IMR-90 (cell line): ENCODE data around the gene LHX8. TPM values are rescaled to one million over a fixed set of nuclear protein-coding genes. Genes with fewer than 3 reads are reported as not detected.

Experiments
- ATAC-seq: fragments of 200-7000 bp; cut with Tn5 transposase; 2 replicates; pipeline ENCODE4 v1.9.1; 2020; ENCODE audit warnings: low read depth, mild to moderate bottlenecking, moderate library complexity
- BruUV-seq: library from RNA; stranded (reverse); fragments of 400-500 nt; replicated peaks from 2 replicates; lab custom pipeline; 2021; lab: Mats Ljungman, UMichigan
- CTCF ChIA-PET: fragments of 300-600 bp; formaldehyde crosslinking; extraction: SDS; loops from one replicate; lab custom pipeline; 2021; ENCODE audit warnings: antibody characterized with exemption; lab: Yijun Ruan, JAX
- POLR2A ChIA-PET: fragments of 300-600 bp; sonication (Branson Sonifier 250); formaldehyde crosslinking; loops from one replicate; lab custom pipeline; 2022; ENCODE audit warnings: antibody characterized with exemption; ENCODE audit not compliant: unreplicated experiment; lab: Charles Lee
- DNase-seq: peaks from one replicate; pipeline ENCODE4 v3.0.0; 2013
- H2AFZ ChIP-seq: replicated peaks from 2 replicates; pipeline ENCODE3; 2013; ENCODE audit warnings: low read length, mild to moderate bottlenecking; ENCODE audit not compliant: poor library complexity
- H2AK5ac ChIP-seq: 2 replicates; pipeline ENCODE4 v1.6.1; 2013; ENCODE audit warnings: low read depth, low read length, inconsistent platforms
- H2AK9ac ChIP-seq: replicated peaks from 2 replicates; pipeline ENCODE3; 2013; ENCODE audit warnings: mild to moderate bottlenecking, low read depth, low read length, moderate library complexity; ENCODE audit not compliant: poor library complexity
- H2BK120ac ChIP-seq: 2 replicates; pipeline ENCODE4 v1.6.1; 2013; ENCODE audit warnings: low read depth, low read length, inconsistent platforms
- H2BK15ac ChIP-seq: 3 replicates; pipeline ENCODE4 v1.6.1; 2013; ENCODE audit warnings: low read depth, low read length, inconsistent platforms
- H2BK20ac ChIP-seq: 2 replicates; pipeline ENCODE4 v1.6.1; 2013; ENCODE audit warnings: low read depth, mild to moderate bottlenecking, inconsistent platforms, low read length, moderate library complexity
- H2BK5ac ChIP-seq: 2 replicates; pipeline ENCODE4 v1.6.1; 2013; ENCODE audit warnings: mild to moderate bottlenecking, low read depth, low read length, inconsistent platforms; ENCODE audit not compliant: poor library complexity, severe bottlenecking
- H3K14ac ChIP-seq: replicated peaks from 2 replicates; pipeline ENCODE4 v1.6.1; 2013; ENCODE audit warnings: low read depth, low read length, inconsistent platforms
- H3K18ac ChIP-seq: 2 replicates; pipeline ENCODE4 v1.6.1; 2013; ENCODE audit warnings: low read depth, low read length, control low read depth
- H3K23ac ChIP-seq: 2 replicates; pipeline ENCODE4 v1.6.1; 2013; ENCODE audit warnings: low read depth, low read length, inconsistent platforms
- H3K27ac ChIP-seq: 2 replicates; pipeline ENCODE4 v1.5.1; 2013; ENCODE audit warnings: mild to moderate bottlenecking, control low read depth, low read length; ENCODE audit not compliant: insufficient read depth
- H3K27me3 ChIP-seq: 2 replicates; pipeline ENCODE4 v1.6.1; 2013; ENCODE audit warnings: low read length; ENCODE audit not compliant: control insufficient read depth, insufficient read depth
- H3K36me3 ChIP-seq: 2 replicates; pipeline ENCODE4 v1.6.1; 2013; ENCODE audit warnings: low read length, mixed read lengths; ENCODE audit not compliant: control insufficient read depth, insufficient read depth
- H3K4ac ChIP-seq: 2 replicates; pipeline ENCODE4 v1.6.1; 2013; ENCODE audit warnings: low read depth, low read length, inconsistent platforms
- H3K4me1 ChIP-seq: 2 replicates; pipeline ENCODE4 v1.6.1; 2013; ENCODE audit warnings: low read length, mixed read lengths; ENCODE audit not compliant: control insufficient read depth, insufficient read depth
- H3K4me2 ChIP-seq: 2 replicates; pipeline ENCODE4 v1.6.1; 2013; ENCODE audit warnings: low read depth, mild to moderate bottlenecking, control low read depth, low read length, moderate library complexity
- H3K4me3 ChIP-seq: 2 replicates; pipeline ENCODE4 v1.5.1; 2013; ENCODE audit warnings: low read depth, mild to moderate bottlenecking, control low read depth, low read length, moderate library complexity; ENCODE audit not compliant: insufficient read depth
- H3K56ac ChIP-seq: 2 replicates; pipeline ENCODE4 v1.6.1; 2013; ENCODE audit warnings: low read length, inconsistent platforms; ENCODE audit not compliant: insufficient read depth; ENCODE audit errors: extremely low read depth
- H3K79me1 ChIP-seq, 2 experiments: 2 replicates each; pipeline ENCODE4 v1.6.1; 2013; ENCODE audit warnings: low read length in 2 of 2, inconsistent platforms in 1 of 2, low read depth in 1 of 2
- H3K9ac ChIP-seq: 2 replicates; pipeline ENCODE4 v1.6.1; 2013; ENCODE audit warnings: low read depth, low read length, control low read depth
- H3K9me1 ChIP-seq: 2 replicates; pipeline ENCODE4 v1.6.1; 2013; ENCODE audit warnings: low read length, inconsistent platforms; ENCODE audit not compliant: insufficient read depth
- H3K9me3 ChIP-seq: 2 replicates; pipeline ENCODE4 v1.6.1; 2013; ENCODE audit warnings: low read length; ENCODE audit not compliant: control insufficient read depth, insufficient read depth
- H4K20me1 ChIP-seq: 2 replicates; pipeline ENCODE4 v1.6.1; 2013; ENCODE audit warnings: low read length, inconsistent platforms; ENCODE audit not compliant: insufficient read depth
- H4K5ac ChIP-seq: 2 replicates; pipeline ENCODE4 v1.6.1; 2013; ENCODE audit warnings: mild to moderate bottlenecking, low read depth, low read length, control low read depth
- H4K8ac ChIP-seq, 2 experiments: 2 replicates each; pipeline ENCODE4 v1.6.1; 2013; ENCODE audit warnings: low read depth in 2 of 2, low read length in 2 of 2, control low read depth in 1 of 2, inconsistent platforms in 1 of 2
- H4K91ac ChIP-seq: 2 replicates; pipeline ENCODE4 v1.6.1; 2013; ENCODE audit warnings: low read depth, low read length, inconsistent platforms; ENCODE audit not compliant: insufficient read depth
- MAZ ChIP-seq: IDR thresholded peaks from 2 replicates; pipeline ENCODE4 v1.6.1; 2012; ENCODE audit warnings: low read depth, mild to moderate bottlenecking, low read length, improper control_type of control experiment, moderate library complexity, borderline replicate concordance
- RAD21 ChIP-seq: IDR thresholded peaks from 2 replicates; pipeline ENCODE4 v1.6.1; 2012; ENCODE audit warnings: low read length, improper control_type of control experiment
- SMC3 ChIP-seq: fragments of 150-350 bp; IDR thresholded peaks from 2 replicates; pipeline ENCODE4 v1.6.1; 2016; ENCODE audit warnings: low read depth, mild to moderate bottlenecking, antibody characterized with exemption, low read length, moderate library complexity
- WGBS, 2 experiments: methylation state at CpG; one replicate each; pipeline versions ENCODE4 v1.1.5 to v1.1.7; 2013; ENCODE audit warnings: missing lambda C conversion rate in 2 of 2; ENCODE audit not compliant: insufficient read length in 1 of 2; ENCODE audit errors: extremely low coverage in 2 of 2; 5-methylcytosine and 5-hydroxymethylcytosine counted together
- dilution Hi-C: fragments of 300-500 bp; cut with HindIII; formaldehyde crosslinking; loops from one replicate; pipeline ENCODE4 v1.14.3; 2018; ENCODE audit warnings: low sequenced_read_pairs; ENCODE audit not compliant: unreplicated experiment
- in situ Hi-C: fragments of 300-500 bp; cut with MboI; formaldehyde crosslinking; loops from 3 replicates; pipeline ENCODE4 v1.14.3; 2019; ENCODE audit warnings: low sequenced_read_pairs, inconsistent platforms, mixed read lengths
- intact Hi-C: fragments of 100-400 bp; cut with micrococcal nuclease; formaldehyde crosslinking; loops from 2 replicates; pipeline ENCODE4 v1.10.0; 2022
- polyA plus RNA-seq, 3 experiments: library from polyadenylated mRNA; depleted of rRNA; stranded (reverse); fragments of >200 nt; gene quantifications; 2 replicates each; pipeline ENCODE4 v1.2.3, GENCODE V29; 2012; ENCODE audit warnings: low replicate concordance in 1 of 3
- total RNA-seq: library from RNA; depleted of rRNA; stranded (reverse); fragments of >200 nt; gene quantifications from 2 replicates; pipeline ENCODE4 v1.2.3, GENCODE V29; 2012

Gene LHX8
- total and polyA plus RNA-seq, 2 of the 4 experiments (the other 2 are of a cell fraction): not detected

DNA sequence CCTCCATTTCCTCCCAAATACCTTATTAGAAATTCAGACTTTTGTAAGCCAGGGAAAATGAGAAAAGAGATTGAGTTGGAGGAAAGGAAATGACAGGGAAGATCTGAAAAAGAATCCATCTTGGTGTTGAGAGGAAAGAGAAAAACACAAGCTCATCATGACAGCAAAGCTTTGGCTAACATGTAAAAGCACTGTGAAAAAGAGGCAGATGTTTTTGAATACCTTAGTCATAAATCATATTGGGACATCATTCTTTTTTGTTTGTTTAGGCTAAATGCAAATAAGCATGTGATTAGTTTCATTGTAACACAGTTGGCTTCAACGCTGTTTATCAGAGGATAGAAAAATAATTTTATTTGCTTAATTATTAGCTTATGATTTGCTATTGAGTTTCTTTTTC is 64.6 kb downstream of the LHX8 start:
- Histone ChIP-seq H3K79me1 (no peaks in the 10 kb centered on the region), H2BK20ac (no peak overlapping the region), H2BK15ac (no peak overlapping the region), H3K4me3 (no peak overlapping the region), H3K27me3 (no peaks in the 10 kb centered on the region), H4K5ac (no peak overlapping the region), H2AK9ac (no peak overlapping the region), H3K4ac (no peak overlapping the region), H3K9ac (no peak overlapping the region), H3K18ac (no peak overlapping the region), H2AK5ac (no peak overlapping the region), H2AFZ (no peak overlapping the region), H3K23ac (no peak overlapping the region), H4K8ac (no peak overlapping the region), H2BK5ac (no peak overlapping the region), H3K9me1 (no peaks in the 10 kb centered on the region), H2BK120ac (no peak overlapping the region), H3K14ac (no peak overlapping the region), H4K20me1 (no peaks in the 10 kb centered on the region), H4K91ac (no peak overlapping the region), H3K56ac (no peak overlapping the region), H3K27ac (no peak overlapping the region), H3K36me3 (no peaks in the 10 kb centered on the region), H3K9me3 (no peaks in the 10 kb centered on the region), H3K4me1 (no peaks in the 10 kb centered on the region), H3K4me2 (no peak overlapping the region)
- intact Hi-C loops: no loop called here
- no TSS peak for BruUV-seq
- no peak for DNase-seq
- dilution Hi-C loops: no loop called here
- WGBS, 2 experiments: no CpG with 5 or more reads among the region's 1 CpG
- ATAC-seq: no peak
- TF ChIP-seq MAZ (no peak), RAD21 (no peak), SMC3 (no peak)
- POLR2A ChIA-PET: no interaction called here
- in situ Hi-C loops: loop anchor here (10.0 kb wide), 1 partner anchor 434 kb away; no protein-coding TSS in a partner anchor
- CTCF ChIA-PET: no interaction called here
